ENCODE results near the gene TRAPPC2L. TPM values are rescaled to one million over a fixed set of nuclear protein-coding genes. Genes with fewer than 3 reads are reported as not detected.
A peak's percentile ranks its signal among the peaks of the same experiment; 100 is the strongest.

Gene TRAPPC2L
- total and polyA plus RNA-seq, 2 of the 13 experiments (the other 11 are each of a cell fraction or from before 2014, with no cell fraction given): 96.3 to 107 TPM

DNA sequence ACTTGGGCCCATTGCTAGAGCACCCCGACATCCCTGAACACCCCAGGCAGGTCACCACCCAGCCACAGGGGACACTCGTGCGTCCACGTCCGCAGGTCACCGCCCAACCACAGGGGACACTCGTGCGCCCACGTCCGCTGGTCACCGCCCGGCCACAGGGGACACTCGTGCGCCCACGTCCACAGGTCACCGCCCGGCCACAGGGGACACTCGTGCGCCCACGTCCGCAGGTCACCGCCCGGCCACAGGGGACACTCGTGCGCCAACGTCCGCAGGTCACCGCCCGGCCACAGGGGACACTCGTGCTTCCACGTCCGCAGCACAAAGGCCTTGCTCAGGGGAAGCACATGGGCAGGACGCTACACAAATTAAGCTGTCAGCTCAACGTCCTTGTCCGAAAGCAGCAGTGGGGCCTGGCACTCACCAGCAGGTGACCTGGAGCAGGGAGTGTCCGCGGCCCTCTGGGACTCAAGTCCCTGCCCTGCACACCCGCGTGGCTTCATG, 17.8 kb upstream of the TRAPPC2L start (continued):
- TF ChIP-seq, protein P1, sequence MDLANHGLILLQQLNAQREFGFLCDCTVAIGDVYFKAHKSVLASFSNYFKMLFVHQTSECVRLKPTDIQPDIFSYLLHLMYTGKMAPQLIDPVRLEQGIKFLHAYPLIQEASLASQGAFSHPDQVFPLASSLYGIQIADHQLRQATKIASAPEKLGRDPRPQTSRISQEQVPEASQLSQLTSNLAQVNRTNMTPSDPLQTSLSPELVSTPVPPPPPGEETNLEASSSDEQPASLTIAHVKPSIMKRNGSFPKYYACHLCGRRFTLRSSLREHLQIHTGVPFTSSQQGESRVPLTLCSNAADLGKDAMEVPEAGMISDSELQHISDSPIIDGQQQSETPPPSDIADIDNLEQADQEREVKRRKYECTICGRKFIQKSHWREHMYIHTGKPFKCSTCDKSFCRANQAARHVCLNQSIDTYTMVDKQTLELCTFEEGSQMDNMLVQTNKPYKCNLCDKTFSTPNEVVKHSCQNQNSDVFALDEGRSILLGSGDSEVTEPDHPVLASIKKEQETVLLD (CRISPR knock-in tag; IDR thresholded peaks at IDR 0.05; ENCODE audit: low read depth): no peak; the same call in 1 of the 2 replicates
- TF ChIP-seq EP300 (IDR thresholded peaks at IDR 0.05; ENCODE audit: low read depth in 2 of 2, low read length in 2 of 2) (0 out of 4 replicates have a peak, but pooled peaks of 1 of the 2 experiments have one; percentile 14), EP300 (CRISPR knock-in tag; IDR thresholded peaks at IDR 0.05; ENCODE audit: borderline replicate concordance) (no peak), FOXA1 (IDR thresholded peaks at IDR 0.05) (no peak), FOXA1 (CRISPR knock-in tag; IDR thresholded peaks at IDR 0.05) (peak; percentile 70), ZFY (CRISPR knock-in tag; IDR thresholded peaks at IDR 0.05) (peak; percentile 29; the same call in 1 of the 2 replicates), STAG1 (CRISPR knock-in tag; IDR thresholded peaks at IDR 0.05) (peak; percentile 54), ZNF121 (CRISPR knock-in tag; IDR thresholded peaks at IDR 0.05) (no peak), ZMYM4 (CRISPR knock-in tag; IDR thresholded peaks at IDR 0.05) (peak; percentile 97), ZNF572 (CRISPR knock-in tag; IDR thresholded peaks at IDR 0.05) (0 out of 2 replicates have a peak, but pooled peaks have one; percentile 30), KLF13 (CRISPR knock-in tag; IDR thresholded peaks at IDR 0.05) (0 out of 2 replicates have a peak, but pooled peaks have one; percentile 62), YY1 (IDR thresholded peaks at IDR 0.05; ENCODE audit: insufficient read depth, insufficient replicate concordance, low read depth, low read length) (peak; percentile 32), CBX1 (IDR thresholded peaks at IDR 0.05; ENCODE audit: low read depth) (peak; percentile 83)
- TF ChIP-seq, protein P2, sequence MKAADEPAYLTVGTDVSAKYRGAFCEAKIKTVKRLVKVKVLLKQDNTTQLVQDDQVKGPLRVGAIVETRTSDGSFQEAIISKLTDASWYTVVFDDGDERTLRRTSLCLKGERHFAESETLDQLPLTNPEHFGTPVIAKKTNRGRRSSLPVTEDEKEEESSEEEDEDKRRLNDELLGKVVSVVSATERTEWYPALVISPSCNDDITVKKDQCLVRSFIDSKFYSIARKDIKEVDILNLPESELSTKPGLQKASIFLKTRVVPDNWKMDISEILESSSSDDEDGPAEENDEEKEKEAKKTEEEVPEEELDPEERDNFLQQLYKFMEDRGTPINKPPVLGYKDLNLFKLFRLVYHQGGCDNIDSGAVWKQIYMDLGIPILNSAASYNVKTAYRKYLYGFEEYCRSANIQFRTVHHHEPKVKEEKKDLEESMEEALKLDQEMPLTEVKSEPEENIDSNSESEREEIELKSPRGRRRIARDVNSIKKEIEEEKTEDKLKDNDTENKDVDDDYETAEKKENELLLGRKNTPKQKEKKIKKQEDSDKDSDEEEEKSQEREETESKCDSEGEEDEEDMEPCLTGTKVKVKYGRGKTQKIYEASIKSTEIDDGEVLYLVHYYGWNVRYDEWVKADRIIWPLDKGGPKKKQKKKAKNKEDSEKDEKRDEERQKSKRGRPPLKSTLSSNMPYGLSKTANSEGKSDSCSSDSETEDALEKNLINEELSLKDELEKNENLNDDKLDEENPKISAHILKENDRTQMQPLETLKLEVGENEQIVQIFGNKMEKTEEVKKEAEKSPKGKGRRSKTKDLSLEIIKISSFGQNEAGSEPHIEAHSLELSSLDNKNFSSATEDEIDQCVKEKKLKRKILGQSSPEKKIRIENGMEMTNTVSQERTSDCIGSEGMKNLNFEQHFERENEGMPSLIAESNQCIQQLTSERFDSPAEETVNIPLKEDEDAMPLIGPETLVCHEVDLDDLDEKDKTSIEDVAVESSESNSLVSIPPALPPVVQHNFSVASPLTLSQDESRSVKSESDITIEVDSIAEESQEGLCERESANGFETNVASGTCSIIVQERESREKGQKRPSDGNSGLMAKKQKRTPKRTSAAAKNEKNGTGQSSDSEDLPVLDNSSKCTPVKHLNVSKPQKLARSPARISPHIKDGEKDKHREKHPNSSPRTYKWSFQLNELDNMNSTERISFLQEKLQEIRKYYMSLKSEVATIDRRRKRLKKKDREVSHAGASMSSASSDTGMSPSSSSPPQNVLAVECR (CRISPR knock-in tag; IDR thresholded peaks at IDR 0.05; ENCODE audit: borderline replicate concordance): peak; percentile 47; the same call in 1 of the 2 replicates
- TF ChIP-seq, protein P3, sequence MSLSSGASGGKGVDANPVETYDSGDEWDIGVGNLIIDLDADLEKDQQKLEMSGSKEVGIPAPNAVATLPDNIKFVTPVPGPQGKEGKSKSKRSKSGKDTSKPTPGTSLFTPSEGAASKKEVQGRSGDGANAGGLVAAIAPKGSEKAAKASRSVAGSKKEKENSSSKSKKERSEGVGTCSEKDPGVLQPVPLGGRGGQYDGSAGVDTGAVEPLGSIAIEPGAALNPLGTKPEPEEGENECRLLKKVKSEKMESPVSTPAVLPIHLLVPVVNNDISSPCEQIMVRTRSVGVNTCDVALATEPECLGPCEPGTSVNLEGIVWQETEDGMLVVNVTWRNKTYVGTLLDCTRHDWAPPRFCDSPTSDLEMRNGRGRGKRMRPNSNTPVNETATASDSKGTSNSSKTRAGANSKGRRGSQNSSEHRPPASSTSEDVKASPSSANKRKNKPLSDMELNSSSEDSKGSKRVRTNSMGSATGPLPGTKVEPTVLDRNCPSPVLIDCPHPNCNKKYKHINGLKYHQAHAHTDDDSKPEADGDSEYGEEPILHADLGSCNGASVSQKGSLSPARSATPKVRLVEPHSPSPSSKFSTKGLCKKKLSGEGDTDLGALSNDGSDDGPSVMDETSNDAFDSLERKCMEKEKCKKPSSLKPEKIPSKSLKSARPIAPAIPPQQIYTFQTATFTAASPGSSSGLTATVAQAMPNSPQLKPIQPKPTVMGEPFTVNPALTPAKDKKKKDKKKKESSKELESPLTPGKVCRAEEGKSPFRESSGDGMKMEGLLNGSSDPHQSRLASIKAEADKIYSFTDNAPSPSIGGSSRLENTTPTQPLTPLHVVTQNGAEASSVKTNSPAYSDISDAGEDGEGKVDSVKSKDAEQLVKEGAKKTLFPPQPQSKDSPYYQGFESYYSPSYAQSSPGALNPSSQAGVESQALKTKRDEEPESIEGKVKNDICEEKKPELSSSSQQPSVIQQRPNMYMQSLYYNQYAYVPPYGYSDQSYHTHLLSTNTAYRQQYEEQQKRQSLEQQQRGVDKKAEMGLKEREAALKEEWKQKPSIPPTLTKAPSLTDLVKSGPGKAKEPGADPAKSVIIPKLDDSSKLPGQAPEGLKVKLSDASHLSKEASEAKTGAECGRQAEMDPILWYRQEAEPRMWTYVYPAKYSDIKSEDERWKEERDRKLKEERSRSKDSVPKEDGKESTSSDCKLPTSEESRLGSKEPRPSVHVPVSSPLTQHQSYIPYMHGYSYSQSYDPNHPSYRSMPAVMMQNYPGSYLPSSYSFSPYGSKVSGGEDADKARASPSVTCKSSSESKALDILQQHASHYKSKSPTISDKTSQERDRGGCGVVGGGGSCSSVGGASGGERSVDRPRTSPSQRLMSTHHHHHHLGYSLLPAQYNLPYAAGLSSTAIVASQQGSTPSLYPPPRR (CRISPR knock-in tag; IDR thresholded peaks at IDR 0.05; ENCODE audit: borderline replicate concordance): 0 out of 2 replicates have a peak, but pooled peaks have one; percentile 29
- TF ChIP-seq, protein P4, sequence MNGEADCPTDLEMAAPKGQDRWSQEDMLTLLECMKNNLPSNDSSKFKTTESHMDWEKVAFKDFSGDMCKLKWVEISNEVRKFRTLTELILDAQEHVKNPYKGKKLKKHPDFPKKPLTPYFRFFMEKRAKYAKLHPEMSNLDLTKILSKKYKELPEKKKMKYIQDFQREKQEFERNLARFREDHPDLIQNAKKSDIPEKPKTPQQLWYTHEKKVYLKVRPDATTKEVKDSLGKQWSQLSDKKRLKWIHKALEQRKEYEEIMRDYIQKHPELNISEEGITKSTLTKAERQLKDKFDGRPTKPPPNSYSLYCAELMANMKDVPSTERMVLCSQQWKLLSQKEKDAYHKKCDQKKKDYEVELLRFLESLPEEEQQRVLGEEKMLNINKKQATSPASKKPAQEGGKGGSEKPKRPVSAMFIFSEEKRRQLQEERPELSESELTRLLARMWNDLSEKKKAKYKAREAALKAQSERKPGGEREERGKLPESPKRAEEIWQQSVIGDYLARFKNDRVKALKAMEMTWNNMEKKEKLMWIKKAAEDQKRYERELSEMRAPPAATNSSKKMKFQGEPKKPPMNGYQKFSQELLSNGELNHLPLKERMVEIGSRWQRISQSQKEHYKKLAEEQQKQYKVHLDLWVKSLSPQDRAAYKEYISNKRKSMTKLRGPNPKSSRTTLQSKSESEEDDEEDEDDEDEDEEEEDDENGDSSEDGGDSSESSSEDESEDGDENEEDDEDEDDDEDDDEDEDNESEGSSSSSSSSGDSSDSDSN (CRISPR knock-in tag; IDR thresholded peaks at IDR 0.05): peak; percentile 82

Measured in HepG2 (cell line).